ENCODE measurements around the gene CCDC78. TPM values are rescaled to one million over a fixed set of nuclear protein-coding genes. Genes with fewer than 3 reads are reported as not detected.

Gene CCDC78
- polyA plus RNA-seq, 1 donor (not counting 4 experiments of a cell fraction or from before 2014, with no cell fraction given) = 2.5 TPM

- no peaks in the 10 kb centered on the region for H3K9me3 ChIP-seq (ENCODE audit: control insufficient read depth, low read depth, low read length)
These were observed 34.5 kb upstream of the CCDC78 start, which contains the start of gene MSLN for GRCh38 chr16:760545-761343. MSLN (plus strand) TSS chr16:760734; CDS start chr16:762681, 1,947 bp downstream.

GRCh38 chr16:760065-760464, 33.8 kb upstream of the CCDC78 start:
- Histone ChIP-seq H4K20me1 (ENCODE audit: control insufficient read depth, extremely low read depth, insufficient read depth, low read length) (no peaks in the 10 kb centered on the region), H3K27ac (ENCODE audit: control insufficient read depth, insufficient read depth, low read length) (peak overlapping the region; percentile 74), H3K4me2 (ENCODE audit: control insufficient read depth, extremely low read depth, insufficient read depth, low read depth, low read length) (no peak overlapping the region), H2AFZ (ENCODE audit: control insufficient read depth, low read length) (peak overlapping the region; percentile 33), H3K9me3 (ENCODE audit: control insufficient read depth, low read depth, low read length) (no peaks in the 10 kb centered on the region), H3K4me1 (ENCODE audit: control insufficient read depth, extremely low read depth, insufficient read depth, low read length) (peaks cover 34% of the 10 kb centered on the region), H3K9me1 (ENCODE audit: control insufficient read depth, extremely low read depth, insufficient read depth, low read length) (no peaks in the 10 kb centered on the region), H3K27me3 (ENCODE audit: control insufficient read depth, extremely low read depth, insufficient read depth, low read length) (no peaks in the 10 kb centered on the region), H3K4me3 (ENCODE audit: control insufficient read depth in 2 of 3, extremely low read depth in 1 of 3, insufficient read depth in 2 of 3, low read depth in 1 of 3, low read length in 3 of 3) (no peak overlapping the region), H3K79me2 (ENCODE audit: control insufficient read depth, insufficient read depth, low read length) (no peaks in the 10 kb centered on the region), H3K9ac (ENCODE audit: control insufficient read depth, extremely low read depth, insufficient read depth, low read length) (peak overlapping the region; percentile 63), H3K36me3 (ENCODE audit: control insufficient read depth in 2 of 2, extremely low read depth in 1 of 2, insufficient read depth in 2 of 2, low read length in 2 of 2) (no peaks in the 10 kb centered on the region)
- TF ChIP-seq EZH2 (IDR thresholded peaks at IDR 0.05; ENCODE audit: low read length) (no peak), CTCF (optimal IDR thresholded peaks at IDR 0.05 in 1 of 3, IDR thresholded peaks at IDR 0.05 in 1 of 3, conservative IDR thresholded peaks at IDR 0.05 in 1 of 3; ENCODE audit: extremely low read depth in 1 of 3, insufficient read depth in 2 of 3, low read length in 3 of 3) (no peak)
- no peak for FAIRE-seq
- no peak for DNase-seq (ENCODE audit: low read depth, low spot score)
- dilution Hi-C loops (cut with MboI; ENCODE audit: extremely low pct_ligation_motif_present, low sequenced_read_pairs) = no loop called here

More at GRCh38 chr16:760545-761343, 34.5 kb upstream of the CCDC78 start, which contains the start of gene MSLN:
- TF ChIP-seq CTCF (optimal IDR thresholded peaks at IDR 0.05 in 1 of 3, IDR thresholded peaks at IDR 0.05 in 1 of 3, conservative IDR thresholded peaks at IDR 0.05 in 1 of 3; ENCODE audit: extremely low read depth in 1 of 3, insufficient read depth in 2 of 3, low read length in 3 of 3) = no peak
- no peak for TF ChIP-seq EZH2 (IDR thresholded peaks at IDR 0.05; ENCODE audit: low read length)
- peak within 1 kb of the TSS; percentile 63 for H3K9ac ChIP-seq (ENCODE audit: control insufficient read depth, extremely low read depth, insufficient read depth, low read length)
- H3K4me1 ChIP-seq (ENCODE audit: control insufficient read depth, extremely low read depth, insufficient read depth, low read length) = peaks cover 34% of the 10 kb centered on the region
- peak within 1 kb of the TSS; percentile 74 for H3K27ac ChIP-seq (ENCODE audit: control insufficient read depth, insufficient read depth, low read length)
- no peaks in the 10 kb centered on the region for H3K27me3 ChIP-seq (ENCODE audit: control insufficient read depth, extremely low read depth, insufficient read depth, low read length)
- peak within 1 kb of the TSS; percentile 33 for H2AFZ ChIP-seq (ENCODE audit: control insufficient read depth, low read length)
- H3K4me2 ChIP-seq (ENCODE audit: control insufficient read depth, extremely low read depth, insufficient read depth, low read depth, low read length) = peak within 1 kb of the TSS; percentile 50
- H4K20me1 ChIP-seq (ENCODE audit: control insufficient read depth, extremely low read depth, insufficient read depth, low read length) = no peaks in the 10 kb centered on the region
- H3K4me3 ChIP-seq (ENCODE audit: control insufficient read depth in 2 of 3, extremely low read depth in 1 of 3, insufficient read depth in 2 of 3, low read depth in 1 of 3, low read length in 3 of 3) = peak within 1 kb of the TSS in 1 of 3 experiments; percentile 6
- H3K79me2 ChIP-seq (ENCODE audit: control insufficient read depth, insufficient read depth, low read length) = no peaks in the 10 kb centered on the region
- H3K9me1 ChIP-seq (ENCODE audit: control insufficient read depth, extremely low read depth, insufficient read depth, low read length) = no peaks in the 10 kb centered on the region
- FAIRE-seq = peak; percentile 81
- H3K36me3 ChIP-seq (ENCODE audit: control insufficient read depth in 2 of 2, extremely low read depth in 1 of 2, insufficient read depth in 2 of 2, low read length in 2 of 2) = no peaks in the 10 kb centered on the region
- no peak for DNase-seq (ENCODE audit: low read depth, low spot score)
- dilution Hi-C loops (cut with MboI; ENCODE audit: extremely low pct_ligation_motif_present, low sequenced_read_pairs) = no loop called here
